GM12891 (cell line): ENCODE data around the gene SERPINB6.
"Not testable (repeated sequence)": the region's sequence is repeated elsewhere in the genome, so short reads cannot be mapped to it uniquely, and the experiment has no call there.

Source experiments
- POLR2A ChIP-seq: IDR thresholded peaks from 2 replicates; pipeline ENCODE4 v1.6.1; 2011; ENCODE audit warnings: low read depth, low read length, control low read depth
- TAF1 ChIP-seq: IDR thresholded peaks from 2 replicates; pipeline ENCODE4 v1.6.1; 2011; ENCODE audit warnings: low read depth, low read length, control low read depth

DNA sequence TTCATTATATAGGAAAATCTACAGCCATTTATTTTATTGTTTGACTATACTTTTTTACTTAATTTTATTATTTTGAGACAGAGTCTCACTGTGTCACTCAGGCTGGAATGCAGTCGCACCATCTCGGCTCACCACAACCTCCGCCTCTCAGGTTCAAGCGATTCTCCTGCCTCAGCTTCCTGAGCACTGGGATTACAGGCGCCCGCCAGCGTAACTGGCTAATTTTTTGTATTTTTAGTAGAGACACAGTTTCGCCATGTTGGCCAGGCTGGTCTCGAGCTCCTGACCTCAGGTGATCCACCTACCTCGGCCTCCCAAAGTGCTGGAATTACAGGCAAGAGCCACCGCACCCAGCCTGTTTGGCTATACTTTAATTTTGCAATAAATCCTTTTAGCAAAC lies 38.5 kb downstream of the SERPINB6 start:
- TF ChIP-seq POLR2A, TAF1: not testable (repeated sequence)
